Osteoblast (primary cell): ENCODE measurements around the gene CNFN. TPM values are rescaled to one million over a fixed set of nuclear protein-coding genes. Genes with fewer than 3 reads are reported as not detected.
A peak's percentile ranks its signal among the peaks of the same experiment; 100 is the strongest.

Experiments
- DNase-seq: peaks from one replicate; pipeline ENCODE4 v3.0.0; 2011; ENCODE audit warnings: low spot score, mixed read lengths; ENCODE audit not compliant: insufficient read length; ENCODE audit errors: missing footprints
- H2AFZ ChIP-seq: 2 replicates; pipeline ENCODE4 v1.6.0; 2011; ENCODE audit warnings: mild to moderate bottlenecking, low read length
- H3K27ac ChIP-seq: 2 replicates; pipeline ENCODE4 v1.5.1; 2011; ENCODE audit warnings: mild to moderate bottlenecking, low read depth, low read length, moderate library complexity
- H3K27me3 ChIP-seq: 2 replicates; pipeline ENCODE4 v1.6.0; 2012; ENCODE audit warnings: mild to moderate bottlenecking, control low read depth, inconsistent platforms, low read length, moderate library complexity; ENCODE audit not compliant: insufficient read depth
- H3K36me3 ChIP-seq: 2 replicates; pipeline ENCODE4 v1.5.1; 2011; ENCODE audit warnings: mild to moderate bottlenecking, low read length, control low read depth, moderate library complexity; ENCODE audit not compliant: insufficient read depth
- H3K4me1 ChIP-seq: 2 replicates; pipeline ENCODE4 v1.5.1; 2011; ENCODE audit warnings: mild to moderate bottlenecking, low read length, control low read depth, moderate library complexity; ENCODE audit not compliant: insufficient read depth
- H3K4me2 ChIP-seq: 2 replicates; pipeline ENCODE4 v1.6.0; 2011; ENCODE audit warnings: mild to moderate bottlenecking, low read length; ENCODE audit not compliant: insufficient read depth
- H3K4me3 ChIP-seq: fragments of 200-600 bp; sonication (generic); 3 replicates; pipeline ENCODE4 v1.5.1; 2012; ENCODE audit warnings: mild to moderate bottlenecking, low read length, inconsistent platforms; ENCODE audit not compliant: insufficient read depth
- H3K79me2 ChIP-seq: 2 replicates; pipeline ENCODE4 v1.6.0; 2012; ENCODE audit warnings: mild to moderate bottlenecking, low read length, control low read depth, inconsistent platforms; ENCODE audit not compliant: insufficient read depth
- H3K9me3 ChIP-seq: 2 replicates; pipeline ENCODE4 v1.5.1; 2011; ENCODE audit warnings: low read depth, low read length, control low read depth
- H4K20me1 ChIP-seq: 2 replicates; pipeline ENCODE4 v1.6.0; 2012; ENCODE audit warnings: mild to moderate bottlenecking, low read length, control low read depth; ENCODE audit not compliant: insufficient read depth
- total RNA-seq: library from RNA; depleted of rRNA; stranded (reverse); fragments of >200 nt; gene quantifications from 2 replicates; pipeline ENCODE4 v1.2.3, GENCODE V29; 2012
- TF ChIP-seq, protein P1 (sequence below): IDR thresholded peaks from 2 replicates; pipeline ENCODE4 v1.5.1; 2011; ENCODE audit warnings: mild to moderate bottlenecking, low read depth, low read length, moderate library complexity; ENCODE audit errors: extremely low read depth

The CNFN gene
- total RNA-seq, 1 donor, result not detected

DNA sequence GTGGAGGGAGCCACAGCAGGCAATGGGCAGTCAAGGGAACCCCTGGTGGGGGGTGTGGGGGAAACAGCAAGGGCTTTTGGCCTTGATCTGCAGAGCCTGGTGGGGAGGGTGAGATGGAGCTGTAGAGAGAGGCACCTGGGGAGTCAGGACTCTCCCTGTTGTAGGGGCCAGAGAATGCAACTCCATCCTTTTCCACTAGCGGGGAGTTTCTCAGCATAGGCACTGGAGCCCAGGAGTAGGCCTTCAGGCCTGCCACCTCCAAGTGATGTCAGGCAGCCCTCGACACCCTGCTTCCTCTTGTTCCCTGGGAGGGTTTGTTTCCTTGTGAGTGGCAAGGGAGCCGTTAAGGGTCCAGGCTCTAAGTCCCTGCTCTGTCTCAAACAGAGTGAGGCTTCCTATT is 39.7 kb downstream of the CNFN start:
- DNase-seq, result peak; percentile 69
- TF ChIP-seq, protein P1, sequence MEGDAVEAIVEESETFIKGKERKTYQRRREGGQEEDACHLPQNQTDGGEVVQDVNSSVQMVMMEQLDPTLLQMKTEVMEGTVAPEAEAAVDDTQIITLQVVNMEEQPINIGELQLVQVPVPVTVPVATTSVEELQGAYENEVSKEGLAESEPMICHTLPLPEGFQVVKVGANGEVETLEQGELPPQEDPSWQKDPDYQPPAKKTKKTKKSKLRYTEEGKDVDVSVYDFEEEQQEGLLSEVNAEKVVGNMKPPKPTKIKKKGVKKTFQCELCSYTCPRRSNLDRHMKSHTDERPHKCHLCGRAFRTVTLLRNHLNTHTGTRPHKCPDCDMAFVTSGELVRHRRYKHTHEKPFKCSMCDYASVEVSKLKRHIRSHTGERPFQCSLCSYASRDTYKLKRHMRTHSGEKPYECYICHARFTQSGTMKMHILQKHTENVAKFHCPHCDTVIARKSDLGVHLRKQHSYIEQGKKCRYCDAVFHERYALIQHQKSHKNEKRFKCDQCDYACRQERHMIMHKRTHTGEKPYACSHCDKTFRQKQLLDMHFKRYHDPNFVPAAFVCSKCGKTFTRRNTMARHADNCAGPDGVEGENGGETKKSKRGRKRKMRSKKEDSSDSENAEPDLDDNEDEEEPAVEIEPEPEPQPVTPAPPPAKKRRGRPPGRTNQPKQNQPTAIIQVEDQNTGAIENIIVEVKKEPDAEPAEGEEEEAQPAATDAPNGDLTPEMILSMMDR, result no peak
- no peak overlapping the region for H2AFZ ChIP-seq

GRCh38 chr19:42349378-42350107 is 40.6 kb downstream of the CNFN start:
- Histone ChIP-seq H3K9me3 (no peaks in the 10 kb centered on the region), H3K36me3 (peaks cover 5% of the 10 kb centered on the region), H3K4me3 (no peak overlapping the region), H3K4me1 (no peaks in the 10 kb centered on the region), H4K20me1 (no peaks in the 10 kb centered on the region), H3K27ac (no peak overlapping the region), H3K79me2 (no peaks in the 10 kb centered on the region), H3K4me2 (no peak overlapping the region), H2AFZ (no peak overlapping the region), H3K27me3 (no peaks in the 10 kb centered on the region)
- peak; percentile 55 for DNase-seq
- TF ChIP-seq, protein P1, result no peak

More for the DNA sequence above, 39.7 kb downstream of the CNFN start:
- Histone ChIP-seq H3K27ac (no peak overlapping the region), H3K27me3 (no peaks in the 10 kb centered on the region), H3K79me2 (no peaks in the 10 kb centered on the region), H3K4me1 (no peaks in the 10 kb centered on the region), H4K20me1 (no peaks in the 10 kb centered on the region), H3K36me3 (peaks cover 3% of the 10 kb centered on the region), H3K4me2 (no peak overlapping the region), H3K9me3 (no peaks in the 10 kb centered on the region), H3K4me3 (no peak overlapping the region)

GRCh38 chr19:42348211-42348610 is 41.9 kb downstream of the CNFN start:
- H4K20me1 ChIP-seq, result no peaks in the 10 kb centered on the region
- no peak overlapping the region for H2AFZ ChIP-seq
- TF ChIP-seq, protein P1, result no peak
- no peaks in the 10 kb centered on the region for H3K79me2 ChIP-seq
- peak; percentile 52 for DNase-seq
- H3K36me3 ChIP-seq, result peaks cover 5% of the 10 kb centered on the region
- H3K4me1 ChIP-seq, result no peaks in the 10 kb centered on the region
- H3K4me2 ChIP-seq, result no peak overlapping the region
- no peaks in the 10 kb centered on the region for H3K27me3 ChIP-seq
- H3K27ac ChIP-seq, result no peak overlapping the region
- no peak overlapping the region for H3K4me3 ChIP-seq
- no peaks in the 10 kb centered on the region for H3K9me3 ChIP-seq

GRCh38 chr19:42345191-42345812 is 44.8 kb downstream of the CNFN start:
- peaks cover 5% of the 10 kb centered on the region for H3K36me3 ChIP-seq
- no peaks in the 10 kb centered on the region for H4K20me1 ChIP-seq
- no peaks in the 10 kb centered on the region for H3K9me3 ChIP-seq
- H2AFZ ChIP-seq, result no peak overlapping the region
- peak; percentile 69 for DNase-seq
- no peak overlapping the region for H3K4me2 ChIP-seq
- TF ChIP-seq, protein P1, result no peak
- no peaks in the 10 kb centered on the region for H3K4me1 ChIP-seq
- no peaks in the 10 kb centered on the region for H3K79me2 ChIP-seq
- no peak overlapping the region for H3K4me3 ChIP-seq
- no peaks in the 10 kb centered on the region for H3K27me3 ChIP-seq
- H3K27ac ChIP-seq, result no peak overlapping the region
